HG02759 (cell line): ENCODE measurements around the gene TMEM187.

Experiments used
- ATAC-seq: cut with Tn5 transposase; IDR thresholded peaks from one replicate; pipeline ENCODE4 v1.9.1; 2021; ENCODE audit warnings: mild to moderate bottlenecking, moderate library complexity; ENCODE audit not compliant: unreplicated experiment

The TMEM187 gene

DNA sequence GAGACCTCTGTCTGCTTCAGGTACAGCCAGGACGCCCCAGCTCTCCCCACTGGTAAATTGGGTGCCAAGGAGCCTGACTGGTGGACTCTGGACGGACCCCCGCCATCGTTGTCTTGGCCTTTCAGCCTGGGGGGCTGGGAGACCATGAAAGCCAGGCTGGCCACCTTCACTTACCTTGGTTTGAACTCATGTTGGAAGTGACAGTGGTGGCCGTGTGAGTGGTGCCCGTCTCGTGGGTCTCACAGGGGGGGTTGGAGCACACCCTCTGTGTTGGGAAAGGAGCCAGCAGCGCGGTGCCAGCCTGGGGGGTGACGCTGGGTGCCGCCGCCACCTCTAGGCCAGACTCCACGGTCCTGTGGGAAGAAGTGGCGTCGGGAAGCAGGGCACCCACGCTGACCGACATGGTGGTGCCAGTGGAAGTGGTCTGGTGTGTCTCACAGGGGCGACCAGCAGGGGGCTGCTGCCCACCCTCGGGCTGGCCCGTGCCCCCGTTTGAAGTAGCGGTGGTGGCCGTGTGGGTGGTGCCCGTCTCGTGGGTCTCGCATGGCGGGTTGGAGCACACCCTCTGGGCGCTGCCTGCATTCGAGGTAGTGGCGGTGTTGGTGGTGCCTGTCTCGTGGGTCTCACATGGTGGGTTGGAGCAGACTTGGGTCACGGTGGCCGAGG, 18.5 kb upstream of the TMEM187 start:
- ATAC-seq, result no peak

- ATAC-seq, result no peak
These were observed 17.9 kb upstream of the TMEM187 start for GRCh38 chrX:153954558-153955227.

GRCh38 chrX:153955228-153955732, 17.3 kb upstream of the TMEM187 start:
- ATAC-seq, result no peak

GRCh38 chrX:153956044-153956907, 16.3 kb upstream of the TMEM187 start:
- ATAC-seq, result no peak

- no peak for ATAC-seq
These were observed 15.3 kb upstream of the TMEM187 start for GRCh38 chrX:153957224-153957623.

DNA sequence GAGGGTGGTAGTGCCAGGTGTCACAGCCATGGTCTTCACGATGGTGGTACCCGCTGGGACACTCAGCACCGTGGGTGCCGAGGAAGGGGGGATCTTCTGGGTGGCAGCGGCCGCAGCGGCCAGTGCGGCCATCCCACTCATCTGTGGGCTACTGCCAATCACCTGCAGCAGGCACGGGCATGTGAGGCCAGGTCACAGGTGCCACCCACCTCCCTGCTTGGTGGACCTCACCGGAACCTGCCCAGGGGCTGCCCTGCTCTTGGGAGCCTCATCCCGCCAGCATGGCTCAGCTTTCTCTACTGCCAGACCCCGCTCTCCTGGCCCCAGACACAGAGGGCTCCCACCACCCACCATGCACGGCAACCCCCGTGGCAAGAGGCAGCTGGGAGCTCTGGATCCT, 13.9 kb upstream of the TMEM187 start:
- no peak for ATAC-seq

DNA sequence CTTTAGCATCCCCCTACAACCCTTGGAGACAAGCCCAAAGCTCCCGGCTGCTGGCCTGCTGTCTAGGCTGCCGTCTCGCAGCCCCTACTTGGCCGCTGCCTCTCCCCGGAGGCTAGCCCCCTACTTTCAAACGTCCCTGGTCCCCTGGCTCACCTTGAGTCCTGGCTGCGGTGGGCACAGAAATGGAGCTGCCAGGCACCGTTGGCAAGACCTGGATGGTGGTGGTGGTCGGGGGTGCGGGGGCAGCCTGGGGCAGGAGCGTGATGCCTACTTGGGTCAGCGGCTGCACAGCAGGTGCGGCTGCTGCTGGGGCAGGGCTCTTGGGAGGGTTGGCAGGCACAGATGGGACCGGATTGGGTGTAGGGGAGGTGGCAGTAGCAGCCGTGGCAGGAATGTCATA, 12.9 kb upstream of the TMEM187 start:
- no peak for ATAC-seq

GRCh38 chrX:153960077-153960476, 12.5 kb upstream of the TMEM187 start:
- no peak for ATAC-seq

DNA sequence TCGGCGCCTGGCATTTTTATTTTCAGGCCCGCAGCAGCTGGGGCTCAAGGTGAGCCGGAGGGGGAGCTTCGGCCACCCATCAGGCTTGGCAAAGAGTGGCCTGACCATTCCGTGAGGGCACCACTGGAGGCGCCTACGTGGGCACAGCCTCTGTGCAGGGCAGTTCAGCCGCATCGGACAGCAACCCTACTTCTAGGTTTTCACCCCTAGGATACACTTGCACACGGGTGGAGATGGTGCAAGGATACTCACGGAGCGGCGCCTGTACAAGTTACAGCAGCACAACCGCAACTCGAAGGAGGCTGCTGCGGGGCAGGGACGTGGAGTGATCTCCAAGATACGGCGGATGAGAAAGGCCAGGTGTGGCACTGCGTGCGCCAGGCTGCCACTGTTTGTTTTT, 11.8 kb upstream of the TMEM187 start:
- ATAC-seq, result no peak

GRCh38 chrX:153961292-153961691, 11.3 kb upstream of the TMEM187 start:
- ATAC-seq, result no peak

DNA sequence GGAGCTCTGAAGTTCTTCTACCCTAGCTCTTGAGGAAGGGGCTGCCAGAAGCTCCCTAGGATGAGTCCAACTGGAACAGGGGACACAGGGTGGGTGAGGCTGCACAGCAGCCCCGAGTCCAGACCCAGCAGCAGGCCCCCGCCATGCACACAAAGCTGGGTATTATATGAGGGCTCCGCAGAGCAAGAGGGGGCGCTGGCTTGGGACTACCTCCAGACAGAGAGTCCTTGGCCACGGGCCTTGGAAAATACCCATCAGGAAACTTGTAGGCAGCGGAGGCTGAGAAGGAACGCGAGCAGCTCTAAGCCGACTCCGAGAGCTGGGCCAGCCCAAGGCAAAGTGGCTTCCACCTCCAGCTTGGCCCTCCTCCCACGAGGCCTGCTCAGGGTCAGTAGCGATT, 9.0 kb upstream of the TMEM187 start:
- ATAC-seq, result no peak

- ATAC-seq, result no peak
These were observed 8.4 kb upstream of the TMEM187 start for GRCh38 chrX:153964105-153964504.

DNA sequence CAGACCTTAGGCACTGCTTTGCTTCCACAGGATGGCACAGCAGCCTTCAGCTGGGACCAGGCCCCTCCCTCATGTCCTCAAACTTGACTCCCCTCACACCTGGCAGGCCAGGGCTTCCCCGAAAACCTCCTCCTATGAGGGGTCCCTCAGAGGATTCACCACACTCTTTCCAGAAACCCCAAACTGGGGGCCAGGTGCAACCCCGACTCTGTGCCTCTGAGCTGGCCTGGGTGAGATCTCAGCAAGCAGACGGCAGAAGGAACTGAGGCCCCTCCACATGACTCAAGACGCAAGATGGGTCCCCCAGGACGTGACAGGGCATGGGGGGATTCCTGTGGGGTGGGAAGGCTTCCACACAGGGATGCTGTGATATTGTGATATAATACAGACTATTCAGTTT, 7.1 kb upstream of the TMEM187 start:
- no peak for ATAC-seq

DNA sequence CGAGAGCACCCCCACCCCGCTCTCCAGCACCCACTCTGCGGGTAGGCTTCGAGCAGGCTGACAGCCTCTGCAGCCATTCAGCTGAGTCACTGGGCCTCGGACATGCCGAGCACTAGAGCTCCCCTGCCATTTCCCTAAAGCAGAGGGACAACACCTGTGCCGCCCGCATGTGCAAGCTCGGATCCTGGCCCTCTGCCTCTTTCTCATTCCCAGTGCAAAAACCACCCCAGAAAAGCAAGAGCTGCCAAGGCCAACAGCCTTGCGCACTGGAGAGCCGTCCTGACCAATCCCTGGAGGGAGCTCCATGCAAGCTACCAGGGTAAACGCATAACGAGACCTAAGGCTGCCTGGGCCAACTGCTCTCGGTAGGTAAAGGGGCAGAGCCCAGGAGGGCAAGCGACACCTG, 6.3 kb upstream of the TMEM187 start:
- ATAC-seq, result no peak

DNA sequence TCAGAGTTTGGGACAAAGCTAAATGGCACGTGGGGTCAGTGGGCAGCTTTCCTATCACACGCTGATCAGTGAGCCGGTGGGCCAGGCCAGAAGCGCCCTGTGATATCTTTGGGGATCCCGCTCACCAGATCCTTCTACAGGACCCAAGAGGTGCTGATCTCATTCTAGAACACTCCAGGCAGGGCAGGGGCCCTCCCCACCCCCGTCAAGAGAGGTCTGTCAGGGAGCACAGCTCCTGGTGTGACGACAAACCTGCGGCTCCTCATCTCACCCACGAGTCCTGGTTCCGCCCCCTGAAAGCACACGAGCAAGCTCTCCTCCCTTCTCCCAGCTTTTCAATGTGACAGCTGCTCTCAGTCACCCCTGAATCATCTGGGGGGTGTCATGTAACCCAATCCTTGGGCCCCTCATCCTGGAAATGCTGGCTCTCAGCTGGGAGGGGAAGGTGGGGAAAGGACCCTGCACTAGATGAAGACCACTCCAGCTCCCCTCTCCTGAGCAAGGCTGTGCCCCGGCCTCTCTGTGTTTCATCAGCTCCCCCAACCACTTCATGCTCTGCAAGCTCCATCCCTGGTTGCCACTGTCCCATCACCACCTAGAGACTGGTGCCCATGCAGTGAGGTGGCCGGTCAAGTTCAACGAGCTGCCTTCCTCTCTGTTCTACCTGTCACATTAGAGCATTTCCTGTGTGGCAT, 5.6 kb upstream of the TMEM187 start:
- no peak for ATAC-seq

GRCh38 chrX:153967536-153968224, 4.9 kb upstream of the TMEM187 start:
- no peak for ATAC-seq

DNA sequence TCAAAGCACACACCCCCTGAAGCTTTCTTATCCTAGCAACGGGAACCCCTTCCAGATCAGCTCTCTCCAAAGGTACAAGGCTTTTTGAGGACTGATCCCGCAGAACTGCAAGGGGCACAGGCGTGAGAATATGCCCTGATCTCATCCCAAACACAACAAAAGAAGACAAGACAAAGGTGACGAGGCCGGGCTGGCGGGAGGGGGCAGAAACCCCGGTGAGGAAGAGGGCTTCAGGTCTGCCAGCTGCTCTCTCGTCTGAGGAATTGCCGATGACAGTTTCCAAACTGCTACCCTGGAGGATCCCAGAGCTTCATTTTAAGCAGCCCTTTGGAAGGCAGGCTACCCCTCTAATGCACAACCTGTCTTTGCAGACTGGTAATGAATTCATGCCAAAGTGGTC, 4.3 kb upstream of the TMEM187 start:
- no peak for ATAC-seq

- no peak for ATAC-seq
These were observed 3.8 kb upstream of the TMEM187 start for GRCh38 chrX:153968754-153969124.

DNA sequence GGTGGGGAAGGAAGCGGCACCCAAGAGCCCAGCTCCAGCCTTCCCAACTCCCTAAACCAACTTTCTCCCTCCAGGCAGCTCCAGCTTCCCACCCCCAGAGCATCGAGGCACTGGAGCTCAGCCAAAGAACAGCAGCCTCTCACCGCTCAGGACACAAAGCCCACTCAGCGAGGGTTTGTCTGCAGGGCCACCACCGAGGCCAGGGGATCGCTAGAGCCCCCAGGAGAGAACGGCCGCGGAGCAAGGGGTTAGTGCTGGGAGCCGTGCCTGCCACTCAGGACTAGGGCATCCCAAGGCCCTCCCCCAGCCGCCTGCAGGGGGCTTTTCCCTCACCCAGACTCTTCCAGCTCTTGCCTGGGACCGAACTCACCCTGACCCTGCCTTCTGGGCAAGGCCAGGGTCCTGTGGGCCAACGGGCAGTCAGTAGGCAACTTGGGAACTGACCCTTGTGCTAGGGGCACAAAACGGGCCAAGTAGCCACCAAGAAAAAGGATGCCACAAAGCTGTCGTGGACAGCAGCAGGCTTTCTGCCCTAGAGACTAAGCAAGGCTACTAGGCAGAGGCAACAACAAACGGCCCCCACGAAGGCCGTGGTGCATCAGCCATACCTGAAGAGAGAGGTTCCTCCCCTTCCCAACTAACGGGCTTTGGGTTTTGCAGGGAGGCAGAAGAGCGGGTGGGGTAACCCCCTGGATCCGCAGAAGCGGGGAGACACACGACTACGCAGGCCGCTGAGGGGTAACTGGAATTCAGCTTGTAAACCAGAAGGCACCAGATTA, 3.2 kb upstream of the TMEM187 start:
- no peak for ATAC-seq

DNA sequence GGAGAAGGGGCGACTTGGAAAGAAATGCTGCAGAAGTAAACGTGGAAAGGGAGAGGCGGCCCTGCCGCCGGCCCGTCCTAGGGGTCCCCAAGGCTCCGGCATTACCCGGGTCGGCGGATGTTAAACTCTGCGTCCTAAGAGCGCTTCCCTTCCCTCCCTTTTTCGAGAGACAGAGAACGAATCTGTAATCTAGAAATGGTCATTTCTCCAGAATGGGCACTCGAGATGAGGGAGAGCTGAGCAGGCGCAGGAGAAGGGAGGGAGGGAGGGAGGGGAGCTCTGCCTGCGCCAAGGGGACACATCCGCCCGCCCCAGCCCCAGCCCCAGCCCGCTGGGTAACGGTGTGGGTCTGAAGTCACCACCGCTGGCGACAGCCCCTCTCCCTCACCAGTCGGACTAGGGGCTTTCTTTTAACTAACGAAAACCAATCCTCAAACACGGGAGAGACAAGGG, 2.6 kb upstream of the TMEM187 start:
- no peak for ATAC-seq
